Hepatocyte (in vitro differentiated cells): Measurements from ENCODE around the gene ARFGAP1. TPM values are rescaled to one million over a fixed set of nuclear protein-coding genes. Genes with fewer than 3 reads are reported as not detected.

Source experiments
- DNase-seq: peaks from one replicate; pipeline ENCODE4 v3.0.0-alpha.2; 2016; ENCODE audit warnings: low spot score
- H2AFZ ChIP-seq: fragments of 200-600 bp; sonication (generic); 2 replicates; pipeline ENCODE4 v1.6.0; 2016; ENCODE audit warnings: antibody characterized with exemption, mild to moderate bottlenecking
- H3K27ac ChIP-seq: fragments of 200-600 bp; sonication (generic); 2 replicates; pipeline ENCODE4 v1.5.1; 2016; ENCODE audit warnings: mild to moderate bottlenecking
- H3K27me3 ChIP-seq: fragments of 200-600 bp; sonication (generic); 2 replicates; pipeline ENCODE4 v1.6.1; 2016
- H3K36me3 ChIP-seq: fragments of 200-600 bp; sonication (generic); replicated peaks from 2 replicates; pipeline ENCODE4 v1.5.1; 2016; ENCODE audit warnings: low read depth; ENCODE audit not compliant: insufficient read depth
- H3K4me1 ChIP-seq: fragments of 200-600 bp; sonication (generic); 2 replicates; pipeline ENCODE4 v1.5.1; 2016; ENCODE audit warnings: mild to moderate bottlenecking, moderate library complexity; ENCODE audit not compliant: insufficient read depth
- H3K4me2 ChIP-seq: fragments of 200-600 bp; sonication (generic); 2 replicates; pipeline ENCODE4 v1.6.0; 2016
- H3K4me3 ChIP-seq: fragments of 200-600 bp; sonication (generic); 2 replicates; pipeline ENCODE4 v1.5.1; 2016; ENCODE audit warnings: mild to moderate bottlenecking
- H3K79me2 ChIP-seq: fragments of 200-600 bp; sonication (generic); 2 replicates; pipeline ENCODE4 v1.6.0; 2017; ENCODE audit warnings: mild to moderate bottlenecking
- H3K9me2 ChIP-seq: fragments of 200-600 bp; sonication (generic); replicated peaks from 2 replicates; pipeline ENCODE4 v1.6.0; 2017; ENCODE audit warnings: mild to moderate bottlenecking; ENCODE audit not compliant: insufficient read depth
- H3K9me3 ChIP-seq: fragments of 200-600 bp; sonication (generic); 2 replicates; pipeline ENCODE4 v1.5.1; 2016; ENCODE audit warnings: low read depth, mild to moderate bottlenecking
- H4K20me1 ChIP-seq: fragments of 200-600 bp; sonication (generic); 2 replicates; pipeline ENCODE4 v1.6.0; 2016; ENCODE audit warnings: mild to moderate bottlenecking; ENCODE audit not compliant: insufficient read depth, poor library complexity, severe bottlenecking
- CTCF ChIP-seq: fragments of 200-600 bp; sonication (generic); IDR thresholded peaks from 2 replicates; pipeline ENCODE4 v1.5.1; 2016; ENCODE audit warnings: antibody characterized with exemption, mild to moderate bottlenecking; ENCODE audit not compliant: poor library complexity
- EZH2 ChIP-seq: fragments of 200-600 bp; sonication (generic); IDR thresholded peaks from 2 replicates; pipeline ENCODE4 v1.6.1; 2016; ENCODE audit warnings: antibody characterized with exemption, mild to moderate bottlenecking, borderline replicate concordance
- EZH2phosphoT487 ChIP-seq: fragments of 200-600 bp; sonication (generic); IDR thresholded peaks from one replicate; pipeline ENCODE4 v1.6.1; 2018; ENCODE audit warnings: antibody characterized with exemption, mild to moderate bottlenecking, low read depth, moderate library complexity; ENCODE audit not compliant: unreplicated experiment, severe bottlenecking
- WGBS: methylation state at CpG from one replicate; pipeline ENCODE4 v1.1.6; 2016; ENCODE audit warnings: low lambda C conversion rate; ENCODE audit errors: missing lambda C conversion rate; 5-methylcytosine and 5-hydroxymethylcytosine counted together
- polyA plus RNA-seq: library from polyadenylated mRNA; unstranded; fragments of >200 nt; fragmentation: Nextera tagmentation; extraction: Ambion mirVana; gene quantifications from 2 replicates; pipeline ENCODE4 v1.2.1, GENCODE V29; 2016
- total RNA-seq: library from RNA; depleted of rRNA; stranded (reverse); fragments of >200 nt; gene quantifications from 2 replicates; pipeline ENCODE4 v1.2.3, GENCODE V29; 2014

ARFGAP1 gene
- total and polyA plus RNA-seq, 2 experiments from 2014 or later, result 78.2 to 99.0 TPM

GRCh38 chr20:63309261-63310071 is 36.9 kb downstream of the ARFGAP1 start:
- H3K36me3 ChIP-seq, result no peaks in the 10 kb centered on the region
- no peaks in the 10 kb centered on the region for H3K4me1 ChIP-seq
- WGBS, result 72% methylated on average over 29 of the region's 35 CpGs
- DNase-seq, result peak; percentile 74
- no peak overlapping the region for H3K27ac ChIP-seq
- no peak overlapping the region for H2AFZ ChIP-seq
- H4K20me1 ChIP-seq, result no peaks in the 10 kb centered on the region
- no peaks in the 10 kb centered on the region for H3K27me3 ChIP-seq
- H3K9me2 ChIP-seq, result no peaks in the 10 kb centered on the region
- no peaks in the 10 kb centered on the region for H3K9me3 ChIP-seq
- peak; percentile 77 for TF ChIP-seq CTCF
- TF ChIP-seq EZH2, result no peak
- H3K4me3 ChIP-seq, result no peak overlapping the region
- no peak overlapping the region for H3K4me2 ChIP-seq
- H3K79me2 ChIP-seq, result no peaks in the 10 kb centered on the region

GRCh38 chr20:63310265-63310991 is 37.8 kb downstream of the ARFGAP1 start:
- H3K36me3 ChIP-seq, result no peaks in the 10 kb centered on the region
- WGBS, result 80% methylated on average over 20 of the region's 20 CpGs
- H3K9me3 ChIP-seq, result no peaks in the 10 kb centered on the region
- H2AFZ ChIP-seq, result no peak overlapping the region
- H3K4me1 ChIP-seq, result no peaks in the 10 kb centered on the region
- no peaks in the 10 kb centered on the region for H3K27me3 ChIP-seq
- no peaks in the 10 kb centered on the region for H3K9me2 ChIP-seq
- H3K4me3 ChIP-seq, result no peak overlapping the region
- no peaks in the 10 kb centered on the region for H3K79me2 ChIP-seq
- DNase-seq, result no peak
- no peak overlapping the region for H3K4me2 ChIP-seq
- no peak for TF ChIP-seq CTCF
- no peak for TF ChIP-seq EZH2phosphoT487
- TF ChIP-seq EZH2, result no peak
- no peak overlapping the region for H3K27ac ChIP-seq
- H4K20me1 ChIP-seq, result no peaks in the 10 kb centered on the region

GRCh38 chr20:63311186-63311832 is 38.7 kb downstream of the ARFGAP1 start:
- TF ChIP-seq EZH2phosphoT487 (no peak), EZH2 (no peak), CTCF (no peak)
- Histone ChIP-seq H3K4me1 (no peaks in the 10 kb centered on the region), H3K27me3 (no peaks in the 10 kb centered on the region), H3K27ac (no peak overlapping the region), H3K79me2 (no peaks in the 10 kb centered on the region), H2AFZ (no peak overlapping the region), H3K36me3 (no peaks in the 10 kb centered on the region), H3K4me2 (no peak overlapping the region), H4K20me1 (no peaks in the 10 kb centered on the region), H3K9me2 (no peaks in the 10 kb centered on the region), H3K4me3 (no peak overlapping the region), H3K9me3 (no peaks in the 10 kb centered on the region)
- no peak for DNase-seq
- WGBS, result 89% methylated on average over 16 of the region's 29 CpGs
